ENCODE data around the gene DNM3.
"Not testable (repeated sequence)": the region's sequence is repeated elsewhere in the genome, so short reads cannot be mapped to it uniquely, and the experiment has no call there.

Gene DNM3

GRCh38 chr1:172299515-172299914 is 458.2 kb downstream of the DNM3 start:
- H3K36me3 Mint-ChIP-seq (ENCODE audit: low read depth), result peaks cover 10% of the 10 kb centered on the region

GRCh38 chr1:172307508-172307907 is 466.2 kb downstream of the DNM3 start:
- H3K27ac Mint-ChIP-seq; H3K4me3 Mint-ChIP-seq; H3K27me3 Mint-ChIP-seq (ENCODE audit: low read depth, poor library complexity); DNase-seq; H3K4me1 Mint-ChIP-seq: not testable (repeated sequence)
- Mint-ChIP-seq H3K36me3 (ENCODE audit: low read depth) (peaks cover 17% of the 10 kb centered on the region), H3K9me3 (peaks cover 43% of the 10 kb centered on the region)

More at GRCh38 chr1:172299515-172299914, 458.2 kb downstream of the DNM3 start:
- H3K9me3 Mint-ChIP-seq, result peaks cover 39% of the 10 kb centered on the region
- no peak for DNase-seq
- H3K4me1 Mint-ChIP-seq, result peaks cover 4% of the 10 kb centered on the region
- no peak overlapping the region for H3K27ac Mint-ChIP-seq
- H3K27me3 Mint-ChIP-seq (ENCODE audit: low read depth, poor library complexity), result peaks cover 7% of the 10 kb centered on the region
- no peak overlapping the region for H3K4me3 Mint-ChIP-seq
- no peak for TF ChIP-seq CTCF (IDR thresholded peaks at IDR 0.05)

- Mint-ChIP-seq H3K27me3 (ENCODE audit: low read depth, poor library complexity) (peaks cover 8% of the 10 kb centered on the region), H3K27ac (no peak overlapping the region), H3K4me3 (no peak overlapping the region), H3K4me1 (no peaks in the 10 kb centered on the region), H3K9me3 (peaks cover 36% of the 10 kb centered on the region), H3K36me3 (ENCODE audit: low read depth) (peaks cover 13% of the 10 kb centered on the region)
- DNase-seq, result no peak
- no peak for TF ChIP-seq CTCF (IDR thresholded peaks at IDR 0.05)
Measured at GRCh38 chr1:172308142-172308541, 466.8 kb downstream of the DNM3 start.

- Mint-ChIP-seq H3K27me3 (ENCODE audit: low read depth, poor library complexity) (peaks cover 8% of the 10 kb centered on the region), H3K4me1 (no peaks in the 10 kb centered on the region), H3K9me3 (peaks cover 33% of the 10 kb centered on the region), H3K27ac (no peak overlapping the region), H3K4me3 (no peak overlapping the region), H3K36me3 (ENCODE audit: low read depth) (peaks cover 12% of the 10 kb centered on the region)
- no peak for TF ChIP-seq CTCF (IDR thresholded peaks at IDR 0.05)
- no peak for DNase-seq
Measured at GRCh38 chr1:172308577-172308976, 467.3 kb downstream of the DNM3 start.

GRCh38 chr1:172320733-172321132 is 479.4 kb downstream of the DNM3 start:
- TF ChIP-seq CTCF (IDR thresholded peaks at IDR 0.05), result no peak
- H3K4me1 Mint-ChIP-seq, result peaks cover 6% of the 10 kb centered on the region
- H3K4me3 Mint-ChIP-seq, result no peak overlapping the region
- no peaks in the 10 kb centered on the region for H3K27me3 Mint-ChIP-seq (ENCODE audit: low read depth, poor library complexity)
- H3K27ac Mint-ChIP-seq, result peak overlapping the region; percentile 45
- no peaks in the 10 kb centered on the region for H3K36me3 Mint-ChIP-seq (ENCODE audit: low read depth)
- no peak for DNase-seq
- peaks cover 13% of the 10 kb centered on the region for H3K9me3 Mint-ChIP-seq

GRCh38 chr1:172321451-172321850 is 480.2 kb downstream of the DNM3 start:
- DNase-seq, result no peak
- no peak for TF ChIP-seq CTCF (IDR thresholded peaks at IDR 0.05)
- Mint-ChIP-seq H3K27me3 (ENCODE audit: low read depth, poor library complexity) (no peaks in the 10 kb centered on the region), H3K4me1 (peaks cover 6% of the 10 kb centered on the region), H3K9me3 (peaks cover 8% of the 10 kb centered on the region), H3K27ac (no peak overlapping the region), H3K36me3 (ENCODE audit: low read depth) (no peaks in the 10 kb centered on the region), H3K4me3 (no peak overlapping the region)
